Right lobe of liver (tissue), 4 donors: ENCODE results near the gene AJUBA.

Experiments used
- POLR2A ChIP-seq: fragments of 450-650 bp; IDR thresholded peaks from one replicate; pipeline ENCODE4 v1.6.1; 2017; ENCODE audit warnings: antibody characterized with exemption, mild to moderate bottlenecking
- TF ChIP-seq, protein P1 (sequence below), 4 donors: fragments of 200-600 bp in 3 of 4; fragments of 450-650 bp in 1 of 4; IDR thresholded peaks; one replicate each; pipeline versions ENCODE4 v1.5.1 to v1.8.0; 2016 to 2022; ENCODE audit warnings: antibody characterized with exemption in 4 of 4, mild to moderate bottlenecking in 2 of 4
- donor health status: DM: no; HTN: no; CAD: no.
- donor health status: DM: no; HTN: no; CAD: no.
- donor health status: DM: no; HTN: yes; CAD: no.

GRCh38 chr14:23006188-23006534 is 23.8 kb upstream of the AJUBA start:
- TF ChIP-seq, protein P1, sequence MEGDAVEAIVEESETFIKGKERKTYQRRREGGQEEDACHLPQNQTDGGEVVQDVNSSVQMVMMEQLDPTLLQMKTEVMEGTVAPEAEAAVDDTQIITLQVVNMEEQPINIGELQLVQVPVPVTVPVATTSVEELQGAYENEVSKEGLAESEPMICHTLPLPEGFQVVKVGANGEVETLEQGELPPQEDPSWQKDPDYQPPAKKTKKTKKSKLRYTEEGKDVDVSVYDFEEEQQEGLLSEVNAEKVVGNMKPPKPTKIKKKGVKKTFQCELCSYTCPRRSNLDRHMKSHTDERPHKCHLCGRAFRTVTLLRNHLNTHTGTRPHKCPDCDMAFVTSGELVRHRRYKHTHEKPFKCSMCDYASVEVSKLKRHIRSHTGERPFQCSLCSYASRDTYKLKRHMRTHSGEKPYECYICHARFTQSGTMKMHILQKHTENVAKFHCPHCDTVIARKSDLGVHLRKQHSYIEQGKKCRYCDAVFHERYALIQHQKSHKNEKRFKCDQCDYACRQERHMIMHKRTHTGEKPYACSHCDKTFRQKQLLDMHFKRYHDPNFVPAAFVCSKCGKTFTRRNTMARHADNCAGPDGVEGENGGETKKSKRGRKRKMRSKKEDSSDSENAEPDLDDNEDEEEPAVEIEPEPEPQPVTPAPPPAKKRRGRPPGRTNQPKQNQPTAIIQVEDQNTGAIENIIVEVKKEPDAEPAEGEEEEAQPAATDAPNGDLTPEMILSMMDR (IDR thresholded peaks at IDR 0.05), result no peak
- no peak for TF ChIP-seq POLR2A
